HepG2 (cell line): ENCODE data around the gene COPS3. TPM values are rescaled to one million over a fixed set of nuclear protein-coding genes. Genes with fewer than 3 reads are reported as not detected.

Source experiments
- EHMT2 ChIP-seq: fragments of 200-600 bp; sonication (generic); IDR thresholded peaks from 2 replicates; pipeline ENCODE4 v1.7.0; 2017; ENCODE audit warnings: antibody characterized with exemption, low read depth, low read length, borderline replicate concordance
- EZH2 ChIP-seq: conservative IDR thresholded peaks from 2 replicates; pipeline ENCODE4 v1.6.1; 2012; ENCODE audit warnings: mild to moderate bottlenecking, low read depth, low read length, moderate library complexity
- GTF3A ChIP-seq: sonication (generic); formaldehyde crosslinking; conservative IDR thresholded peaks from 2 replicates; pipeline ENCODE4 v1.4.0; 2020; ENCODE audit warnings: mild to moderate bottlenecking, missing genetic modification reagents
- PAF1 ChIP-seq: IDR thresholded peaks from 2 replicates; pipeline ENCODE4 v1.6.1; 2016; ENCODE audit warnings: missing genetic modification reagents, missing compliant biosample characterization
- SMAD9 ChIP-seq: sonication (generic); formaldehyde crosslinking; IDR thresholded peaks from 2 replicates; pipeline ENCODE4 v1.5.1; 2020; ENCODE audit warnings: mild to moderate bottlenecking, missing genetic modification reagents
- ZBTB42 ChIP-seq: sonication (generic); formaldehyde crosslinking; IDR thresholded peaks from 2 replicates; pipeline ENCODE4 v1.5.0; 2020; ENCODE audit warnings: mild to moderate bottlenecking, missing genetic modification reagents
- ZNF350 ChIP-seq: sonication (generic); formaldehyde crosslinking; IDR thresholded peaks from 2 replicates; pipeline ENCODE4 v1.4.0; 2020; ENCODE audit warnings: mild to moderate bottlenecking, low read depth, missing genetic modification reagents, borderline replicate concordance
- ZNF510 ChIP-seq: sonication (generic); formaldehyde crosslinking; IDR thresholded peaks from 2 replicates; pipeline ENCODE4 v1.4.0; 2020; ENCODE audit warnings: low read depth, mild to moderate bottlenecking, missing genetic modification reagents
- ZNF530 ChIP-seq: sonication (generic); formaldehyde crosslinking; IDR thresholded peaks from 2 replicates; pipeline ENCODE4 v1.5.0; 2020; ENCODE audit warnings: low read depth, mild to moderate bottlenecking, missing genetic modification reagents
- ZNF557 ChIP-seq: sonication (generic); formaldehyde crosslinking; IDR thresholded peaks from 2 replicates; pipeline ENCODE4 v1.4.0; 2020; ENCODE audit warnings: missing genetic modification reagents
- ZNF670 ChIP-seq: sonication (generic); formaldehyde crosslinking; IDR thresholded peaks from 2 replicates; pipeline ENCODE4 v1.8.0; 2022; ENCODE audit warnings: mild to moderate bottlenecking, missing genetic modification reagents, borderline replicate concordance
- ZNF788 ChIP-seq: sonication (generic); formaldehyde crosslinking; IDR thresholded peaks from 2 replicates; pipeline ENCODE4 v1.5.0; 2020; ENCODE audit warnings: mild to moderate bottlenecking, missing genetic modification reagents, borderline replicate concordance
- ZSCAN25 ChIP-seq: sonication (generic); formaldehyde crosslinking; IDR thresholded peaks from 2 replicates; pipeline ENCODE4 v1.8.0; 2022; ENCODE audit warnings: mild to moderate bottlenecking, missing genetic modification reagents
- polyA plus RNA-seq, 8 experiments: library from polyadenylated mRNA; depleted of rRNA in 3 of 8; stranded (reverse) in 7 of 8; unstranded in 1 of 8; fragments of >200 nt; fragmentation: Illumina TruSeq in 4 of 8; extraction: Trizol in 4 of 8; gene quantifications; 2 replicates each; pipeline versions ENCODE4 v1.2.1 to v1.2.3, GENCODE V29; 2011 to 2016; ENCODE audit warnings: low read depth in 4 of 8, missing spikeins in 1 of 8, mixed read lengths in 1 of 8; ENCODE audit not compliant: insufficient read depth in 1 of 8
- total RNA-seq, 5 experiments: library from RNA; depleted of rRNA; stranded (reverse); fragments of >200 nt; fragmentation: Illumina TruSeq; extraction: Trizol; gene quantifications; 2 replicates each; pipeline ENCODE4 v1.2.3, GENCODE V29; 2016; ENCODE audit warnings: low read depth in 1 of 5
- TF ChIP-seq, protein P1 (sequence below): sonication (generic); formaldehyde crosslinking; IDR thresholded peaks from 2 replicates; pipeline ENCODE4 v1.5.0; 2020; ENCODE audit warnings: missing genetic modification reagents, mild to moderate bottlenecking, borderline replicate concordance
- TF ChIP-seq, protein P2 (sequence below): sonication (generic); formaldehyde crosslinking; IDR thresholded peaks from 2 replicates; pipeline ENCODE4 v1.4.0; 2020; ENCODE audit warnings: missing genetic modification reagents, mild to moderate bottlenecking, borderline replicate concordance
- TF ChIP-seq, protein P3 (sequence below): IDR thresholded peaks from 2 replicates; pipeline ENCODE4 v1.6.1; 2016; ENCODE audit warnings: mild to moderate bottlenecking, missing biosample characterization, missing genetic modification reagents
- TF ChIP-seq, protein P4 (sequence below): IDR thresholded peaks from 2 replicates; pipeline ENCODE4 v1.6.1; 2016
- TF ChIP-seq, protein P5 (sequence below): sonication (generic); formaldehyde crosslinking; IDR thresholded peaks from 2 replicates; pipeline ENCODE4 v1.4.0; 2020; ENCODE audit warnings: mild to moderate bottlenecking, missing genetic modification reagents
- TF ChIP-seq, protein P6 (sequence below): sonication (generic); formaldehyde crosslinking; IDR thresholded peaks from 2 replicates; pipeline ENCODE4 v1.8.0; 2022; ENCODE audit warnings: mild to moderate bottlenecking, missing genetic modification reagents
- TF ChIP-seq, protein P7 (sequence below): sonication (generic); formaldehyde crosslinking; IDR thresholded peaks from 2 replicates; pipeline ENCODE4 v1.8.1; 2023; ENCODE audit warnings: mild to moderate bottlenecking, missing genetic modification reagents

The COPS3 gene
- total and polyA plus RNA-seq, 2 of the 13 experiments (the other 11 are each of a cell fraction or from before 2014, with no cell fraction given) = 46.3 to 103 TPM

DNA sequence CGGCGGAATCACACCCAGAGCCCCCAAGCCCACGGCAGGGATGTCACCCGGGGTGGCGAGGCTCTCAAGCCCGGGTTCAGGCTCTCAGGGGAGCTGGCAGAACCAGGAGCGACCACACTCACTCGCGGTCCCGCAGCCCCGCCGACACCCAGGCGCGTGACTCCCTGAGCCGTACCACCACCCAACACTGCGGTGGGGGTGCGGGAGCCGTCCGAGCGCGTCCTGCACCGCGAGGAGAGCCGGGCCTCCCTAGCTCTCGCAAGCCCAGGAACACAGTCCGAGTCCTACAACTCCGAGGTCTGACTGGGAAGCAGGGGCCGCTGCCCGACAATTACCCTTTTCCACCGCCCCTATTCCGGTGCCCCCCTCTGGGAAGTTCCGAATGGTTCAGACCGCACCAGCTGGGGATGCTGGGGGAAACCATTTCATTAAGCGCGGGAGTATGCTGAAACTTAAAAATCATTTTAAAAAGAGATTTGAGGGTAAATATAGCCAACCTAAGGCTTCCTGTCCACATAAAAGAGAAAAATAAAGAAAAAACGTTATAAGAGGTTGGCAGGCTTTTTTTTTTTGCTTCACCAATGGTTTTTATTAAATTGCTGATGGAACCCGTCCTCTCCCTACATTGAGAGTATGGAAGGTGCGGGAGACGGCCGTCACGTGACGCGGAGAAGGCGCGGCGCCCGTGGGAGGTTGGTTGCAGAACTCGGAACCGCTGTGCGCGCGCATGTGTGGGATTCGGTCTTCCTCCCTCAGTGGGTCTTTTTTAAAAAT lies 43.8 kb downstream of the COPS3 start, which contains the start of gene FLCN (continued):
- TF ChIP-seq, protein P1, sequence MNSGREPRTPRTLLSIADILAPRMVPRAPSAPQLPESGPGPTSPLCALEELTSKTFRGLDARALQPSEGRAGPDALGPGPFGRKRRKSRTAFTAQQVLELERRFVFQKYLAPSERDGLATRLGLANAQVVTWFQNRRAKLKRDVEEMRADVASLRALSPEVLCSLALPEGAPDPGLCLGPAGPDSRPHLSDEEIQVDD (CRISPR knock-in tag) = peak; percentile 31; the same call in 1 of the 2 replicates
- TF ChIP-seq, protein P2, sequence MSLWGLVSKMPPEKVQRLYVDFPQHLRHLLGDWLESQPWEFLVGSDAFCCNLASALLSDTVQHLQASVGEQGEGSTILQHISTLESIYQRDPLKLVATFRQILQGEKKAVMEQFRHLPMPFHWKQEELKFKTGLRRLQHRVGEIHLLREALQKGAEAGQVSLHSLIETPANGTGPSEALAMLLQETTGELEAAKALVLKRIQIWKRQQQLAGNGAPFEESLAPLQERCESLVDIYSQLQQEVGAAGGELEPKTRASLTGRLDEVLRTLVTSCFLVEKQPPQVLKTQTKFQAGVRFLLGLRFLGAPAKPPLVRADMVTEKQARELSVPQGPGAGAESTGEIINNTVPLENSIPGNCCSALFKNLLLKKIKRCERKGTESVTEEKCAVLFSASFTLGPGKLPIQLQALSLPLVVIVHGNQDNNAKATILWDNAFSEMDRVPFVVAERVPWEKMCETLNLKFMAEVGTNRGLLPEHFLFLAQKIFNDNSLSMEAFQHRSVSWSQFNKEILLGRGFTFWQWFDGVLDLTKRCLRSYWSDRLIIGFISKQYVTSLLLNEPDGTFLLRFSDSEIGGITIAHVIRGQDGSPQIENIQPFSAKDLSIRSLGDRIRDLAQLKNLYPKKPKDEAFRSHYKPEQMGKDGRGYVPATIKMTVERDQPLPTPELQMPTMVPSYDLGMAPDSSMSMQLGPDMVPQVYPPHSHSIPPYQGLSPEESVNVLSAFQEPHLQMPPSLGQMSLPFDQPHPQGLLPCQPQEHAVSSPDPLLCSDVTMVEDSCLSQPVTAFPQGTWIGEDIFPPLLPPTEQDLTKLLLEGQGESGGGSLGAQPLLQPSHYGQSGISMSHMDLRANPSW (CRISPR knock-in tag) = no peak
- no peak for TF ChIP-seq ZNF510
- no peak; the same call in 1 of the 2 replicates for TF ChIP-seq ZNF788 (CRISPR knock-in tag)
- TF ChIP-seq SMAD9 (CRISPR knock-in tag) = no peak
- no peak for TF ChIP-seq ZSCAN25 (CRISPR knock-in tag)
- TF ChIP-seq, protein P3, sequence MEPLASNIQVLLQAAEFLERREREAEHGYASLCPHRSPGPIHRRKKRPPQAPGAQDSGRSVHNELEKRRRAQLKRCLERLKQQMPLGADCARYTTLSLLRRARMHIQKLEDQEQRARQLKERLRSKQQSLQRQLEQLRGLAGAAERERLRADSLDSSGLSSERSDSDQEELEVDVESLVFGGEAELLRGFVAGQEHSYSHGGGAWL = no peak
- no peak; the same call in 1 of the 2 replicates for TF ChIP-seq ZBTB42 (CRISPR knock-in tag)
- TF ChIP-seq ZNF530 (CRISPR knock-in tag) = no peak
- TF ChIP-seq ZNF350 (CRISPR knock-in tag) = peak; percentile 67; the same call in 1 of the 2 replicates
- no peak for TF ChIP-seq EZH2
- no peak for TF ChIP-seq ZNF557 (CRISPR knock-in tag)
- TF ChIP-seq, protein P4, sequence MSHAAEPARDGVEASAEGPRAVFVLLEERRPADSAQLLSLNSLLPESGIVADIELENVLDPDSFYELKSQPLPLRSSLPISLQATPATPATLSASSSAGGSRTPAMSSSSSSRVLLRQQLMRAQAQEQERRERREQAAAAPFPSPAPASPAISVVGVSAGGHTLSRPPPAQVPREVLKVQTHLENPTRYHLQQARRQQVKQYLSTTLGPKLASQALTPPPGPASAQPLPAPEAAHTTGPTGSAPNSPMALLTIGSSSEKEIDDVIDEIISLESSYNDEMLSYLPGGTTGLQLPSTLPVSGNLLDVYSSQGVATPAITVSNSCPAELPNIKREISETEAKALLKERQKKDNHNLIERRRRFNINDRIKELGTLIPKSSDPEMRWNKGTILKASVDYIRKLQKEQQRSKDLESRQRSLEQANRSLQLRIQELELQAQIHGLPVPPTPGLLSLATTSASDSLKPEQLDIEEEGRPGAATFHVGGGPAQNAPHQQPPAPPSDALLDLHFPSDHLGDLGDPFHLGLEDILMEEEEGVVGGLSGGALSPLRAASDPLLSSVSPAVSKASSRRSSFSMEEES (CRISPR knock-in tag) = peak; percentile 97
- no peak for TF ChIP-seq GTF3A
- TF ChIP-seq, protein P5, sequence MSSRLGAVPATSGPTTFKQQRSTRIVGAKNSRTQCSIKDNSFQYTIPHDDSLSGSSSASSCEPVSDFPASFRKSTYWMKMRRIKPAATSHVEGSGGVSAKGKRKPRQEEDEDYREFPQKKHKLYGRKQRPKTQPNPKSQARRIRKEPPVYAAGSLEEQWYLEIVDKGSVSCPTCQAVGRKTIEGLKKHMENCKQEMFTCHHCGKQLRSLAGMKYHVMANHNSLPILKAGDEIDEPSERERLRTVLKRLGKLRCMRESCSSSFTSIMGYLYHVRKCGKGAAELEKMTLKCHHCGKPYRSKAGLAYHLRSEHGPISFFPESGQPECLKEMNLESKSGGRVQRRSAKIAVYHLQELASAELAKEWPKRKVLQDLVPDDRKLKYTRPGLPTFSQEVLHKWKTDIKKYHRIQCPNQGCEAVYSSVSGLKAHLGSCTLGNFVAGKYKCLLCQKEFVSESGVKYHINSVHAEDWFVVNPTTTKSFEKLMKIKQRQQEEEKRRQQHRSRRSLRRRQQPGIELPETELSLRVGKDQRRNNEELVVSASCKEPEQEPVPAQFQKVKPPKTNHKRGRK (CRISPR knock-in tag) = no peak
- no peak for TF ChIP-seq PAF1 (CRISPR knock-in tag)
- TF ChIP-seq, protein P6, sequence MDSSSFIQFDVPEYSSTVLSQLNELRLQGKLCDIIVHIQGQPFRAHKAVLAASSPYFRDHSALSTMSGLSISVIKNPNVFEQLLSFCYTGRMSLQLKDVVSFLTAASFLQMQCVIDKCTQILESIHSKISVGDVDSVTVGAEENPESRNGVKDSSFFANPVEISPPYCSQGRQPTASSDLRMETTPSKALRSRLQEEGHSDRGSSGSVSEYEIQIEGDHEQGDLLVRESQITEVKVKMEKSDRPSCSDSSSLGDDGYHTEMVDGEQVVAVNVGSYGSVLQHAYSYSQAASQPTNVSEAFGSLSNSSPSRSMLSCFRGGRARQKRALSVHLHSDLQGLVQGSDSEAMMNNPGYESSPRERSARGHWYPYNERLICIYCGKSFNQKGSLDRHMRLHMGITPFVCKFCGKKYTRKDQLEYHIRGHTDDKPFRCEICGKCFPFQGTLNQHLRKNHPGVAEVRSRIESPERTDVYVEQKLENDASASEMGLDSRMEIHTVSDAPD (CRISPR knock-in tag) = no peak
- TF ChIP-seq, protein P7, sequence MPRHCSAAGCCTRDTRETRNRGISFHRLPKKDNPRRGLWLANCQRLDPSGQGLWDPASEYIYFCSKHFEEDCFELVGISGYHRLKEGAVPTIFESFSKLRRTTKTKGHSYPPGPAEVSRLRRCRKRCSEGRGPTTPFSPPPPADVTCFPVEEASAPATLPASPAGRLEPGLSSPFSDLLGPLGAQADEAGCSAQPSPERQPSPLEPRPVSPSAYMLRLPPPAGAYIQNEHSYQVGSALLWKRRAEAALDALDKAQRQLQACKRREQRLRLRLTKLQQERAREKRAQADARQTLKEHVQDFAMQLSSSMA (CRISPR knock-in tag) = no peak
- TF ChIP-seq EHMT2 = no peak
- no peak for TF ChIP-seq ZNF670
